H1 (cell line): ENCODE results near the gene FCN3. TPM values are rescaled to one million over a fixed set of nuclear protein-coding genes. Genes with fewer than 3 reads are reported as not detected.

Source experiments
- CTCF ChIA-PET: fragments of 300-600 bp; sonication (Branson Sonifier 250); formaldehyde crosslinking; loops from one replicate; lab custom pipeline; 2021; ENCODE audit not compliant: partially characterized antibody; lab: Charles Lee
- POLR2A ChIA-PET: fragments of 300-600 bp; sonication (Branson Sonifier 250); formaldehyde crosslinking; loops from one replicate; lab custom pipeline; 2021; ENCODE audit warnings: inconsistent platforms; ENCODE audit not compliant: partially characterized antibody; lab: Charles Lee
- DNase-seq, 2 experiments: peaks; one replicate each; pipeline versions ENCODE4 v3.0.0 to v3.0.0-alpha.2; 2010 to 2022; ENCODE audit warnings: low spot score in 2 of 2, low read depth in 1 of 2, mixed read lengths in 1 of 2
- FAIRE-seq: peaks from 2 replicates; lab custom pipeline; 2011; peaks lifted over from hg19 to GRCh38; lab: Jason Lieb, UNC
- H2AFZ ChIP-seq: 2 replicates; pipeline ENCODE4 v1.8.1; 2012; ENCODE audit warnings: low read length, inconsistent platforms
- H2AK5ac ChIP-seq: 2 replicates; pipeline ENCODE4 v1.6.1; 2013; ENCODE audit warnings: low read depth, low read length
- H2BK120ac ChIP-seq: replicated peaks from 2 replicates; pipeline ENCODE3; 2013; ENCODE audit warnings: low read depth, low read length, inconsistent platforms
- H2BK12ac ChIP-seq: 2 replicates; pipeline ENCODE4 v1.6.1; 2013; ENCODE audit warnings: low read depth, low read length
- H2BK15ac ChIP-seq: 2 replicates; pipeline ENCODE4 v1.6.1; 2013; ENCODE audit warnings: low read length
- H2BK20ac ChIP-seq: 2 replicates; pipeline ENCODE4 v1.6.1; 2013; ENCODE audit warnings: low read length
- H2BK5ac ChIP-seq: 2 replicates; pipeline ENCODE4 v1.6.1; 2013; ENCODE audit warnings: low read depth, low read length
- H3K14ac ChIP-seq: 2 replicates; pipeline ENCODE4 v1.6.1; 2013; ENCODE audit warnings: inconsistent platforms; ENCODE audit not compliant: insufficient read length
- H3K18ac ChIP-seq: 2 replicates; pipeline ENCODE4 v1.6.1; 2013; ENCODE audit warnings: low read length; ENCODE audit errors: extremely low read depth
- H3K23ac ChIP-seq: 2 replicates; pipeline ENCODE4 v1.6.1; 2013; ENCODE audit warnings: inconsistent platforms; ENCODE audit not compliant: insufficient read length
- H3K23me2 ChIP-seq: 2 replicates; pipeline ENCODE4 v1.6.1; 2013; ENCODE audit warnings: low read depth, low read length
- H3K27ac ChIP-seq: 2 replicates; pipeline ENCODE4 v1.6.1; 2011; ENCODE audit warnings: low read depth, low read length, inconsistent platforms
- H3K27me3 ChIP-seq, 4 experiments: replicated peaks in 1 of 4; 1 replicate in 1 of 4; 2 replicates in 3 of 4; pipeline versions ENCODE4 v1.6.1 to v1.8.1; 2011 to 2013; ENCODE audit warnings: low read length in 3 of 4, mild to moderate bottlenecking in 3 of 4, inconsistent platforms in 2 of 4, mixed read lengths in 2 of 4, moderate library complexity in 1 of 4; ENCODE audit not compliant: control insufficient read depth in 3 of 4, insufficient read depth in 3 of 4; ENCODE audit errors: extremely low read depth in 1 of 4
- H3K36me3 ChIP-seq, 4 experiments: 2 replicates each; pipeline versions ENCODE4 v1.6.1 to v1.8.1; 2011 to 2013; ENCODE audit warnings: mild to moderate bottlenecking in 4 of 4, low read length in 3 of 4, moderate library complexity in 2 of 4, control low read depth in 1 of 4, inconsistent platforms in 1 of 4; ENCODE audit not compliant: insufficient read depth in 4 of 4, control insufficient read depth in 2 of 4
- H3K4ac ChIP-seq: replicated peaks from 2 replicates; pipeline ENCODE3; 2013; ENCODE audit warnings: low read length, low read depth, mixed read lengths, inconsistent platforms; ENCODE audit not compliant: insufficient read length
- H3K4me1 ChIP-seq, 4 experiments: replicated peaks in 1 of 4; 1 replicate in 1 of 4; 2 replicates in 3 of 4; pipeline versions ENCODE4 v1.6.1 to v1.8.1; 2011 to 2013; ENCODE audit warnings: low read length in 3 of 4, inconsistent platforms in 2 of 4, mixed read lengths in 1 of 4; ENCODE audit not compliant: insufficient read depth in 4 of 4, control insufficient read depth in 3 of 4
- H3K4me2 ChIP-seq, 2 experiments: 2 replicates each; pipeline versions ENCODE4 v1.6.1 to v1.8.1; 2011 to 2013; ENCODE audit warnings: low read depth in 2 of 2, low read length in 2 of 2, control low read depth in 1 of 2, inconsistent platforms in 1 of 2, mild to moderate bottlenecking in 1 of 2; ENCODE audit not compliant: insufficient read depth in 1 of 2
- H3K4me3 ChIP-seq, 4 experiments: fragments of 200-600, 300-600 bp in 1 of 4; sonication (generic), shearing (Covaris generic), sonication (Bioruptor Twin) in 1 of 4; 2 replicates each; pipeline versions ENCODE4 v1.5.1 to v1.8.1; 2011 to 2016; ENCODE audit warnings: low read length in 4 of 4, low read depth in 3 of 4, control low read depth in 2 of 4, inconsistent platforms in 2 of 4, mild to moderate bottlenecking in 2 of 4, mixed read lengths in 1 of 4, moderate library complexity in 1 of 4; ENCODE audit not compliant: insufficient read depth in 2 of 4; ENCODE audit errors: extremely low read depth in 1 of 4
- H3K56ac ChIP-seq: replicated peaks from 2 replicates; pipeline ENCODE3; 2013; ENCODE audit warnings: low read depth, mild to moderate bottlenecking, mixed read lengths, low read length, inconsistent platforms; ENCODE audit not compliant: insufficient read length
- H3K79me1 ChIP-seq: 2 replicates; pipeline ENCODE4 v1.6.1; 2013; ENCODE audit warnings: low read depth, low read length, control low read depth
- H3K79me2 ChIP-seq, 2 experiments: 2 replicates each; pipeline versions ENCODE4 v1.6.1 to v1.8.1; 2012 to 2013; ENCODE audit warnings: low read length in 2 of 2, mild to moderate bottlenecking in 2 of 2, inconsistent platforms in 1 of 2; ENCODE audit not compliant: insufficient read depth in 2 of 2, control insufficient read depth in 1 of 2
- H3K9ac ChIP-seq, 4 experiments: replicated peaks in 1 of 4; 1 replicate in 1 of 4; 2 replicates in 3 of 4; pipeline versions ENCODE4 v1.6.1 to v1.8.1; 2011 to 2013; ENCODE audit warnings: low read depth in 3 of 4, low read length in 3 of 4, control low read depth in 2 of 4, mild to moderate bottlenecking in 2 of 4, moderate library complexity in 2 of 4, inconsistent platforms in 1 of 4; ENCODE audit errors: extremely low read depth in 1 of 4
- H3K9me3 ChIP-seq, 2 experiments: 2 replicates each; pipeline versions ENCODE4 v1.6.1 to v1.8.1; 2012 to 2013; ENCODE audit warnings: mild to moderate bottlenecking in 2 of 2, moderate library complexity in 2 of 2, control low read depth in 1 of 2, inconsistent platforms in 1 of 2, low read depth in 1 of 2, low read length in 1 of 2, mixed read lengths in 1 of 2; ENCODE audit not compliant: insufficient read depth in 2 of 2
- H4K20me1 ChIP-seq, 2 experiments: replicated peaks in 1 of 2; 2 replicates each; pipeline versions ENCODE3 to v1.8.1; 2011 to 2013; ENCODE audit warnings: inconsistent platforms in 2 of 2, low read length in 2 of 2, mild to moderate bottlenecking in 1 of 2; ENCODE audit not compliant: insufficient read depth in 2 of 2, control insufficient read depth in 1 of 2
- H4K5ac ChIP-seq: 2 replicates; pipeline ENCODE4 v1.6.1; 2013; ENCODE audit warnings: low read length, low read depth, mixed read lengths, inconsistent platforms; ENCODE audit not compliant: insufficient read length
- H4K8ac ChIP-seq: 2 replicates; pipeline ENCODE4 v1.8.0; 2013; ENCODE audit warnings: mild to moderate bottlenecking, moderate library complexity, low read length, inconsistent platforms; ENCODE audit not compliant: insufficient read depth; ENCODE audit errors: extremely low read depth
- H4K91ac ChIP-seq: replicated peaks from 2 replicates; pipeline ENCODE3; 2013; ENCODE audit warnings: low read length, mixed read lengths, inconsistent platforms; ENCODE audit not compliant: insufficient read length
- KDM5A ChIP-seq: fragments of 200-600 bp; IDR thresholded peaks from 2 replicates; pipeline ENCODE4 v1.7.1; 2012; ENCODE audit warnings: mild to moderate bottlenecking, low read length, inconsistent platforms, mixed read lengths
- NRF1 ChIP-seq: IDR thresholded peaks from 2 replicates; pipeline ENCODE4 v1.6.1; 2011; ENCODE audit warnings: mild to moderate bottlenecking, low read depth, low read length, improper control_type of control experiment
- RBBP5 ChIP-seq: IDR thresholded peaks from 2 replicates; pipeline ENCODE4 v1.7.1; 2012; ENCODE audit warnings: low read depth, mild to moderate bottlenecking, inconsistent platforms, low read length, moderate library complexity, borderline replicate concordance
- RNF2 ChIP-seq: fragments of 200-900, 300-1000 bp; sonication (generic); IDR thresholded peaks from 2 replicates; pipeline ENCODE4 v1.7.1; 2016; ENCODE audit warnings: borderline replicate concordance, low read depth, mild to moderate bottlenecking, antibody characterized with exemption, low read length; ENCODE audit not compliant: poor library complexity, severe bottlenecking; ENCODE audit errors: missing control alignments
- SIN3A ChIP-seq, 2 experiments: IDR thresholded peaks in 1 of 2; conservative IDR thresholded peaks in 1 of 2; 2 replicates each; pipeline ENCODE4 v1.6.1; 2011 to 2012; ENCODE audit warnings: low read length in 2 of 2, improper control_type of control experiment in 1 of 2, low read depth in 1 of 2, mild to moderate bottlenecking in 1 of 2
- SP1 ChIP-seq: IDR thresholded peaks from 2 replicates; pipeline ENCODE4 v1.6.1; 2011; ENCODE audit warnings: low read depth, low read length
- SP4 ChIP-seq: IDR thresholded peaks from 2 replicates; pipeline ENCODE4 v1.6.1; 2012; ENCODE audit warnings: low read length, inconsistent platforms
- SRF ChIP-seq: IDR thresholded peaks from 2 replicates; pipeline ENCODE4 v1.6.1; 2011; ENCODE audit warnings: mild to moderate bottlenecking, low read depth, low read length, moderate library complexity
- WGBS, 2 experiments: shearing (Covaris generic) in 1 of 2; methylation state at CpG; one replicate each; pipeline versions ENCODE4 v1.1.6 to v1.1.7; 2013 to 2015; ENCODE audit warnings: low lambda C conversion rate in 2 of 2, mixed read lengths in 2 of 2, inconsistent platforms in 1 of 2, low coverage in 1 of 2, missing lambda C conversion rate in 1 of 2; ENCODE audit not compliant: insufficient replicate concordance in 2 of 2, insufficient coverage in 1 of 2, insufficient read length in 1 of 2; ENCODE audit errors: extremely low coverage in 1 of 2, missing lambda C conversion rate in 1 of 2; 5-methylcytosine and 5-hydroxymethylcytosine counted together
- polyA plus RNA-seq, 7 experiments: library from polyadenylated mRNA; depleted of rRNA in 3 of 7; stranded (reverse) in 5 of 7; unstranded in 2 of 7; fragments of >200 nt in 5 of 7; fragments of 200-250 nt in 2 of 7; gene quantifications; 1 replicate in 5 of 7; 2 replicates in 1 of 7; 4 replicates in 1 of 7; pipeline versions ENCODE4 v1.2.1 to v1.2.3, GENCODE V29; 2011 to 2013; ENCODE audit warnings: missing spikeins in 2 of 7, mixed read lengths in 2 of 7
- total RNA-seq: library from RNA; stranded (reverse); fragmentation: NEBNext Ultra II Directional; extraction: Animal tissue kit (Norgen Biotek cat#: 25700); gene quantifications from 2 replicates; pipeline ENCODE4 v1.2.1, GENCODE V29; 2021
- TF ChIP-seq, protein P1 (sequence below), 3 experiments: IDR thresholded peaks; 1 replicate in 2 of 3; 2 replicates in 1 of 3; pipeline versions ENCODE4 v1.5.1 to v1.6.1; 2011; ENCODE audit warnings: low read length in 3 of 3, mild to moderate bottlenecking in 3 of 3, inconsistent platforms in 2 of 3, low read depth in 1 of 3, moderate library complexity in 1 of 3; ENCODE audit not compliant: insufficient read depth in 1 of 3; ENCODE audit errors: control extremely low read depth in 1 of 3

FCN3 gene
- total and polyA plus RNA-seq, 2 of the 8 experiments (the other 6 are each of a cell fraction or from before 2014, with no cell fraction given), result 0.30 to 0.57 TPM

GRCh38 chr1:27343639-27344025 lies 31.0 kb downstream of the FCN3 start:
- no peak overlapping the region for H3K9ac ChIP-seq
- TF ChIP-seq SRF, result no peak
- TF ChIP-seq, protein P1, sequence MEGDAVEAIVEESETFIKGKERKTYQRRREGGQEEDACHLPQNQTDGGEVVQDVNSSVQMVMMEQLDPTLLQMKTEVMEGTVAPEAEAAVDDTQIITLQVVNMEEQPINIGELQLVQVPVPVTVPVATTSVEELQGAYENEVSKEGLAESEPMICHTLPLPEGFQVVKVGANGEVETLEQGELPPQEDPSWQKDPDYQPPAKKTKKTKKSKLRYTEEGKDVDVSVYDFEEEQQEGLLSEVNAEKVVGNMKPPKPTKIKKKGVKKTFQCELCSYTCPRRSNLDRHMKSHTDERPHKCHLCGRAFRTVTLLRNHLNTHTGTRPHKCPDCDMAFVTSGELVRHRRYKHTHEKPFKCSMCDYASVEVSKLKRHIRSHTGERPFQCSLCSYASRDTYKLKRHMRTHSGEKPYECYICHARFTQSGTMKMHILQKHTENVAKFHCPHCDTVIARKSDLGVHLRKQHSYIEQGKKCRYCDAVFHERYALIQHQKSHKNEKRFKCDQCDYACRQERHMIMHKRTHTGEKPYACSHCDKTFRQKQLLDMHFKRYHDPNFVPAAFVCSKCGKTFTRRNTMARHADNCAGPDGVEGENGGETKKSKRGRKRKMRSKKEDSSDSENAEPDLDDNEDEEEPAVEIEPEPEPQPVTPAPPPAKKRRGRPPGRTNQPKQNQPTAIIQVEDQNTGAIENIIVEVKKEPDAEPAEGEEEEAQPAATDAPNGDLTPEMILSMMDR (IDR thresholded peaks at IDR 0.05; ENCODE audit: control extremely low read depth in 1 of 3, insufficient read depth in 1 of 3, low read depth in 1 of 3, low read length in 3 of 3), result no peak
- TF ChIP-seq KDM5A, result no peak
- TF ChIP-seq NRF1, result no peak
- TF ChIP-seq SP4, result no peak
- TF ChIP-seq SIN3A (conservative IDR thresholded peaks at IDR 0.05 in 1 of 2, IDR thresholded peaks at IDR 0.05 in 1 of 2; ENCODE audit: low read depth in 1 of 2, low read length in 2 of 2), result no peak
- TF ChIP-seq RBBP5, result no peak
- no peak for TF ChIP-seq RNF2
- TF ChIP-seq SP1, result no peak

More at GRCh38 chr1:27343639-27344025, 31.0 kb downstream of the FCN3 start:
- H2BK5ac ChIP-seq, result peak overlapping the region; percentile 76; the same call in 1 of the 2 replicates
- ChIA-PET CTCF (interaction anchor here (0.8 to 17.0 kb wide), 7 partner anchors 9 to 53 kb away, joined by 3 to 321 read pairs (median 10); no protein-coding TSS in a partner anchor), POLR2A (interaction anchor here (0.8 to 3.2 kb wide), 3 partner anchors 11 to 54 kb away, joined by 3 to 8 read pairs (median 7); partner anchors contain the start of gene CD164L2)
- peak overlapping the region; percentile 48 for H4K91ac ChIP-seq
- H3K4ac ChIP-seq, result no peak overlapping the region
- peaks cover 2 to 9% of the 10 kb centered on the region in 2 experiments for H4K20me1 ChIP-seq
- FAIRE-seq, result no peak
- H3K56ac ChIP-seq, result no peak overlapping the region
- peak overlapping the region; percentile 74; the same call in 1 of the 2 replicates for H2BK15ac ChIP-seq
- peaks cover 6% of the 10 kb centered on the region; the same call in 1 of the 2 replicates for H3K23me2 ChIP-seq
- no peak overlapping the region for H3K23ac ChIP-seq
- H3K27ac ChIP-seq, result no peak overlapping the region
- peak overlapping the region; percentile 92; the same call in 1 of the 2 replicates for H2BK12ac ChIP-seq
- H3K27me3 ChIP-seq, result peaks cover 0 to 2% (median 0%) of the 10 kb centered on the region in 4 experiments; a peak in 1 of 7 replicates
- H2BK20ac ChIP-seq, result no peak overlapping the region; the same call in 1 of the 2 replicates
- H2AFZ ChIP-seq, result no peak overlapping the region
- no peak overlapping the region for H3K14ac ChIP-seq
- H3K18ac ChIP-seq, result peak overlapping the region; percentile 83; the same call in 1 of the 2 replicates
- H3K79me2 ChIP-seq, result peaks cover 0 to 4% of the 10 kb centered on the region in 2 experiments; a peak in 1 of 4 replicates
- peaks cover 0 to 26% (median 20%) of the 10 kb centered on the region in 4 experiments; a peak in 6 of 7 replicates for H3K4me1 ChIP-seq
- H3K4me2 ChIP-seq, result peak overlapping the region; percentile 78 to 94; a peak in 3 of 4 replicates
- WGBS, 2 experiments, result 95% methylated on average over 5 of the region's 5 CpGs; no CpG with 5 or more reads in 1 of the 2 experiments
- H3K9me3 ChIP-seq, result no peaks in the 10 kb centered on the region
- no peak overlapping the region for H3K4me3 ChIP-seq
- H4K8ac ChIP-seq, result no peak overlapping the region
- no peak for DNase-seq
- 0 out of 2 replicates have a peak overlapping the region, but pooled peaks have one; percentile 86 for H2AK5ac ChIP-seq
- 0 out of 8 replicates have a peak, but pooled peaks cover 0 to 3% (median 0%) of the 10 kb centered on the region in 4 experiments for H3K36me3 ChIP-seq
- H2BK120ac ChIP-seq, result no peak overlapping the region
- peak overlapping the region; percentile 29 for H4K5ac ChIP-seq
- no peaks in the 10 kb centered on the region for H3K79me1 ChIP-seq
